ENCODE data around the gene CRY1.
A peak's percentile ranks its signal among the peaks of the same experiment; 100 is the strongest.

CRY1 gene

GRCh38 chr12:107093417-107094182 lies at the start of gene CRY1:
Gene CRY1, minus strand, starts transcription at chr12:107093549. Its CDS starts 588 bp downstream, at chr12:107092961.
- peak; percentile 90 for DNase-seq

GRCh38 chr12:107139787-107140186 lies 46.4 kb upstream of the CRY1 start:
- no peak for DNase-seq

- DNase-seq: no peak
Measured at GRCh38 chr12:107138990-107139389, 45.6 kb upstream of the CRY1 start.

- DNase-seq: no peak
Measured at GRCh38 chr12:107135177-107135576, 41.8 kb upstream of the CRY1 start.

GRCh38 chr12:107134558-107134957 lies 41.2 kb upstream of the CRY1 start:
- DNase-seq: peak; percentile 4

- DNase-seq: no peak
Measured at GRCh38 chr12:107133462-107133861, 40.1 kb upstream of the CRY1 start.

GRCh38 chr12:107131832-107132616 lies 38.7 kb upstream of the CRY1 start:
- DNase-seq: peak; percentile 84

GRCh38 chr12:107130830-107131611 lies 37.7 kb upstream of the CRY1 start:
- DNase-seq: peak; percentile 98

GRCh38 chr12:107129315-107129930 lies 36.1 kb upstream of the CRY1 start:
- peak; percentile 7 for DNase-seq

DNA sequence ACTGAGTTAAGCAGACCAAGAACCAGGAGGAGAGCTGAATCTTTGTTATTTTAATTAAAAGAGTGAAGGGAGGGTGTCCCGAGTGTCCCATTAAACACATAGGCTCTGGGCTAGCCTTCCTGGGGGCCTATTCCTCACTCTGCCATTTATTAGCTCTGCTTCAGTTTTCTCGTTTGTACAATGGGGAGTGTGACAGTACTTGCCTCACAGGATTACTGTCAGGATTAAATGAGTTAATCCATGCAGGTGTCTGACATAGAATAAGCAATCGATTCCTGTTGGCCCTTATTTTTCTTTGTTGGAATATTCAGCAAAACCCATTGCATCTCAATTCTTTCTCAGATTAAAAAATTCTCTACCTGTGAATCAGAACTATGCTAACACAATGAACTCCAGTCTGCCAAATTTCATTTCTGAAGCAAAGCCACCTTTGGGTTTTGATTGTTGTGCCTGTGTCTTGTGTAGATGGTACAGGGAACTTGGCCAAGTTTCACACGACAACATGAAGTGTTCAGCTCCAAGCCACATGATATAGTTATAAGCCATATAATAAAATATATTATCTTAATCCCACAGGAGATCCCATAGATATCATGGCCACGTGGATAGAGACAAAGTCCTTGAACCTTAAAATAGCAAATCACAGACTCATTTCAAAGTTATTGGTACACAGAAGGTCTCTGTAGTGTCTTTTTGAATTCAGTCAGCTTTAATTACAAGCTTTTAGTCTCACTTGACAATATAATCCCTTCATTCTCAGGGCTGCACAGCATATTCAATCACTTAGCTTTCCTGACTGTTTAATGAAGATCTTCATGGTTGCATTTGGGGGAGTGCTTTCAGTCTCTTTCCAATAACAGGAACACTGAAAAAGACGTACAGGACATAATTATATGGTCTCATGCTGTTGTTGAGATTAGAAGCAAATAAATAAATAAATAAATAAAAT lies 34.4 kb upstream of the CRY1 start:
- DNase-seq: no peak

GRCh38 chr12:107126796-107127481 lies 33.6 kb upstream of the CRY1 start:
- peak; percentile 83 for DNase-seq

- DNase-seq: peak; percentile 91
Measured at GRCh38 chr12:107125833-107126232, 32.5 kb upstream of the CRY1 start.

DNA sequence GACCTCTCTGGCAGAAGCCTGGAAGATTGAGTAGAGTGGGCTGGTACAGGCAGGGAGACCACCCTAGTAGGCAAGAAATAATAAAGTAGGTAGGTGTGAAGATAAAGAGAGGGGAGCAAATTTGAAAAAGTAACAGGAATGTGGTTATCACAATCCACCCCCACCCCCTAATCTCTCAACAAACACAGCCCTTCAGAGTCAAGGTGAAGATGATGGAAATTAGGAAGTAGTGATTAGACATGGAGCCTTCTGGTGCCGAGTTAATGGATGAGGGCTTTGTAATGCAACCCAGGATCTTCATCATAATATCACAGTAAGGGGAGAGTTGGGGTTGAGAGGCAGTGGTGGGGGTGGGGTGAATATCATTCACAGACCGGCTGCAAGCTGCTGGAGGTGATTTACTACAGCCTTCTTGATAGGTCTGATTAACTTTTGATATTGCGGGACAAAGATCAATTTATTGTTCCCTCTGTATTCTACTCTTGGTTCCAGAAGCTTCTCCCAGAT lies 29.2 kb upstream of the CRY1 start:
- DNase-seq: no peak

- DNase-seq: no peak
Measured at GRCh38 chr12:107119091-107119490, 25.7 kb upstream of the CRY1 start.

DNA sequence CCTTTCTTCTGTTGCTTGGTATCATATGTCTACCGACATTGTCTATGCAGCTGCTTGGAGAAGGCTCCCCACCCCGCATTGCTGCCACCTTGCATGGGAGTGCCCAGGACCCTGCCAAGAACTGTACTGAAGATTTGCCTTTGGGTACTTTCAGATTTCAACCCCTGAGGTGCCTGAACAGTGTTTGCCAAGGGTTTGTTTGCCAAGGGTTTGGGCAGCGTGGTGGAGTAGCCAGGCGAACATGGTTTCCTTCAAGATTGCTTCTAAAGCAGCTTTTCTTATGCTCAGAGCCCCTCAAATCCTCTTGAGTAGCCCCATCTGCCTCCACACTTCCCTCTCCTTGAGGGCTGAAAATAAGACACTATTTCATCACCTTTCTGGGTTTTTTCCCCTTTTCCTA lies 25.3 kb upstream of the CRY1 start:
- no peak for DNase-seq

GRCh38 chr12:107115119-107115518 lies 21.8 kb upstream of the CRY1 start:
- DNase-seq: no peak

DNA sequence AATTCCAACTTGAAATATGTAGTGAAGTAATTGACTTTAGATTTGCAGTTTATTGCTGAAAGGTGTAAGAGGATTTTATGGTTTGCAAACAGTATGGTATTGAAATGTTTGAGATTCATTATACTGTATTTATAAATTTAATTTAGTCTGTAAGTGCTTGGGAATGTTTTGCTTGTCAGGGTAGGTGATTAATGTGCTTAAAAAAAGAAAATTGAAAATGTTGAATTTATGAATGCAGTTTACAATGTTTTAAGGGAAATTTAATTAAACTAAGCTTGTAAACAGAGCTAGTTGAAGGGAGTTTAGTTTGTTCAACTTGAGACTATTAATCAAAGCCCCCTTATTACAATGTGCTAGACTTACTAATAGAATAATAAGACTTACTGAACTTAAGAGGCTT lies 18.0 kb upstream of the CRY1 start:
- no peak for DNase-seq

- no peak for DNase-seq
Measured at GRCh38 chr12:107109726-107110719, 16.7 kb upstream of the CRY1 start.

DNA sequence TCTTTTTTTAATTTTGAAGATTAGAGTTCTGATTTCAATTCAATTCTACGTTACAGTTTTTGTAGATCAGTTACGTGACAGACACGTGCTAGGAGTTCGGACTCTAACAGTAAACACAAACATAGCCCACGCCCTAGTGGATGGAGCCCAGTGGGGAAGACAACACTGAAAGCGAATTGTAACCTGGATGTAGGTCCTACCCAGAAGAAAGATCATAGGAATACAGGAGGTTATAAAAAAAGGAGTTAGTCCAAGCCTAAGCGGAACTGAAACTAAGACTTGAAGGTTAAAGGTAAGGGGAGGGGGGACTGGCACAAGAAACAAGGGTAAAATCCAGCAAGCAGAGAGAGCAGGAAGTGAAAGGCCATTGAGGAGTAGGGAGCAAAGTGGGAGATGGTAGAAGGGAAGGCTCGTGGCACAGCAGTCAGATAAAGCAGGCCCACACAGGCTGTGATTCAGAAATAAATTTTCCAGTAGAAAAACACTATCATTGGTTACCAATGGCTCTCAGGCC lies 15.7 kb upstream of the CRY1 start:
- DNase-seq: no peak

All from DMS153 (cell line).